LNCAP (cell line): ENCODE data around the gene SEBOX.

Source experiments
- TF ChIP-seq, protein P1 (sequence below): fragments of 450-650 bp; IDR thresholded peaks from 2 replicates; pipeline ENCODE4 v1.5.1; 2017; ENCODE audit warnings: mild to moderate bottlenecking

SEBOX gene

DNA sequence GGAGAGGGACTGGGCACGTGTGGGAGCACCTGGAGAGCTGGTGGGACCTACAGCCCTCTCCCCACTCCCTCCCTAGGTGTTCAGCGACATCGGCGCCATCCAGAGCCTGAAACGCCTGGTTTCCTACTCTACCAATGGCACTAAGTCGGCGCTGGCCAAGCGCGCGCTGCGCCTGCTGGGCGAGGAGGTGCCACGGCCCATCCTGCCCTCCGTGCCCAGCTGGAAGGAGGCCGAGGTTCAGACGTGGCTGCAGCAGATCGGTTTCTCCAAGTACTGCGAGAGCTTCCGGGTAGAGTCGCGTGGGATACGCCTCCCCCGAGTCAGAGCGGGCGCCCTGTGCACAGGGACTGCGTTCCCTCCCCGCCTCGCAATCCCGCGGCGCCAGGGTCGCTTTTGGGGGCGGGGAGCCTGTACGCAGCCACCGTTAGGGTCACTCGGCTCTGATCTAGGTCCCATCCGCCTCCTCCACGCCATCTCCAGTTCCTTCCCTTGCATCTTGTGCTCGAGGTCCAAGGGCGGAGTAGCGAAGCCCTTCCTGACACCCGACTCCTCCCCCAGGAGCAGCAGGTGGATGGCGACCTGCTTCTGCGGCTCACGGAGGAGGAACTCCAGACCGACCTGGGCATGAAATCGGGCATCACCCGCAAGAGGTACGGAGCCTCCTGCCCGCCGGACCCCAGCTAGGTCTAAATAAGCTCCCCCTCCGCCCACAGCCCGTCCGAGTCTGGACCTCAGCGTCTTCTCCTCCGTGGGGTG is 19.5 kb upstream of the SEBOX start:
- TF ChIP-seq, protein P1, sequence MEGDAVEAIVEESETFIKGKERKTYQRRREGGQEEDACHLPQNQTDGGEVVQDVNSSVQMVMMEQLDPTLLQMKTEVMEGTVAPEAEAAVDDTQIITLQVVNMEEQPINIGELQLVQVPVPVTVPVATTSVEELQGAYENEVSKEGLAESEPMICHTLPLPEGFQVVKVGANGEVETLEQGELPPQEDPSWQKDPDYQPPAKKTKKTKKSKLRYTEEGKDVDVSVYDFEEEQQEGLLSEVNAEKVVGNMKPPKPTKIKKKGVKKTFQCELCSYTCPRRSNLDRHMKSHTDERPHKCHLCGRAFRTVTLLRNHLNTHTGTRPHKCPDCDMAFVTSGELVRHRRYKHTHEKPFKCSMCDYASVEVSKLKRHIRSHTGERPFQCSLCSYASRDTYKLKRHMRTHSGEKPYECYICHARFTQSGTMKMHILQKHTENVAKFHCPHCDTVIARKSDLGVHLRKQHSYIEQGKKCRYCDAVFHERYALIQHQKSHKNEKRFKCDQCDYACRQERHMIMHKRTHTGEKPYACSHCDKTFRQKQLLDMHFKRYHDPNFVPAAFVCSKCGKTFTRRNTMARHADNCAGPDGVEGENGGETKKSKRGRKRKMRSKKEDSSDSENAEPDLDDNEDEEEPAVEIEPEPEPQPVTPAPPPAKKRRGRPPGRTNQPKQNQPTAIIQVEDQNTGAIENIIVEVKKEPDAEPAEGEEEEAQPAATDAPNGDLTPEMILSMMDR = no peak

DNA sequence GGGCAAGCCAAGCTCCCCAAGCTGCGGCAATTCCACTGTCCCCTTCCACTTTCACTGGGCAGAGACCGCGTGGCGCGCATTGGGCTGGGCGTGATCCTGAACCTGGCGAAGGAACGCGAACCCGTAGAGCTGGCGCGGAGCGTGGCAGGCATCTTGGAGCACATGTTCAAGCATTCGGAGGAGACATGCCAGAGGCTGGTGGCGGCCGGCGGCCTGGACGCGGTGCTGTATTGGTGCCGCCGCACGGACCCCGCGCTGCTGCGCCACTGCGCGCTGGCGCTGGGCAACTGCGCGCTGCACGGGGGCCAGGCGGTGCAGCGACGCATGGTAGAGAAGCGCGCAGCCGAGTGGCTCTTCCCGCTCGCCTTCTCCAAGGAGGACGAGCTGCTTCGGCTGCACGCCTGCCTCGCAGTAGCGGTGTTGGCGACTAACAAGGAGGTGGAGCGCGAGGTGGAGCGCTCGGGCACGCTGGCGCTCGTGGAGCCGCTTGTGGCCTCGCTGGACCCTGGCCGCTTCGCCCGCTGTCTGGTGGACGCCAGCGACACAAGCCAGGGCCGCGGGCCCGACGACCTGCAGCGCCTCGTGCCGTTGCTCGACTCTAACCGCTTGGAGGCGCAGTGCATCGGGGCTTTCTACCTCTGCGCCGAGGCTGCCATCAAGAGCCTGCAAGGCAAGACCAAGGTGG is 16.3 kb upstream of the SEBOX start:
- TF ChIP-seq, protein P1 = no peak

DNA sequence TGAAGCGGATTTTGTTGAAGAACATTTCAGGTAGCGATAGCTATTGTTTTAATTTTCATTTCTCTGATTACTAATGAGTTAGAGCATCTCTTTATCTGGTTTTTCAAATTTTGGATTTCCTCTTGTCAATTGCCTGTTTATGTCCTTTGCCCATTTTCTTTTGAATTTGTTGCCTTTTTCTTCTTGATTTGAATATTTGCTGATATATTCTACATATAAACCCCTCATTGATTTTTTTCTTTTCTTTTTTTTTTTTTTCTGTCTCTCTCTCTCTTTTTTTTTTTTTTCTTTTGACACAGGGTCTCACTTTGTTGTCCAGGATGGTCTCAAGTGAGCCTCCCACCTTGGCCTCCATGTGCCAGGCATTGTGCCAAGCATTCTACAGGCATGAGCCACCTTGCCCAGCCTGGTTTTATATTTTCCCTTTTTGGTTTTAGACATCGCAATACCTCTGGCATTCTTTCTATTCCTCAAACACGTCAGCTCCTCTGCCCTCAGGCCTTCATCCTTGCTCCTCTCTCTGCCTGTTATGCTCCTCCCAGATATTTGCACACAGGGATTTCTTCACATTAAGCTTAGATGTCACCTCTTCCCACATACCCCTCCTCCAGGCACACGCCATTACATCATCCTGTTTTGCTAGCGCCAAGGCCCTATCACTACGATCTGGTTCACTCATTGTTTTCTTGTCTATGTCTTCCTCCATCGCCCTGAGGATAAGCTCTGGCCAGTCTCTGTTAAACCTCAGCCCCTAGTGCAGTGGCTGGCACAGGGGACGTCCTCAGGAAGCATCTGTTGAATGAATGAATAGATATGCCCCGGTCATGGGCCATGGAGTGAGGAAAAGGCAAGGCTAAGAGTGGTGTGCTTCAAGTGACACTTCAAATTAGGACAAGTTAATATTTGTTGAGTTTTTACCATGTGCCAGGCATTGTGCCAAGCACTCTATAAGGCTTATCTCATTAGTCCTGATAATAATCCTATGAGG is 15.1 kb upstream of the SEBOX start:
- TF ChIP-seq, protein P1 = no peak

DNA sequence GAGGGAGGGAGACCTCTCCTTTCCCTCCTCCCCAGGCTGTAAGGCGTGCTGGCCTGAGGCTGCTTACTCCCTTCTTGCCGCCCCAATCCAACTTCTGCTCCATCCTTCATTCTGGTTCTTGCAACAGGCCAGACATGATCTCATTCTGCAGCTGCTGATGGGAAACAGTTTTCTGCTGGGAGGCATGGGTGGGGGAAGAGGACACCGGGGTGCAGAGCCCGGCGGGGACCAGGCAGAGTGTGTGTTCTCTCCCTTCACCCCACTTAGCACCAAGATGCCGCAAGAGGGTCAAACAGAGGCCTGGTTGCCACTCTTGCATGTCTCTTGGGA is 7.9 kb upstream of the SEBOX start:
- TF ChIP-seq, protein P1 = no peak

DNA sequence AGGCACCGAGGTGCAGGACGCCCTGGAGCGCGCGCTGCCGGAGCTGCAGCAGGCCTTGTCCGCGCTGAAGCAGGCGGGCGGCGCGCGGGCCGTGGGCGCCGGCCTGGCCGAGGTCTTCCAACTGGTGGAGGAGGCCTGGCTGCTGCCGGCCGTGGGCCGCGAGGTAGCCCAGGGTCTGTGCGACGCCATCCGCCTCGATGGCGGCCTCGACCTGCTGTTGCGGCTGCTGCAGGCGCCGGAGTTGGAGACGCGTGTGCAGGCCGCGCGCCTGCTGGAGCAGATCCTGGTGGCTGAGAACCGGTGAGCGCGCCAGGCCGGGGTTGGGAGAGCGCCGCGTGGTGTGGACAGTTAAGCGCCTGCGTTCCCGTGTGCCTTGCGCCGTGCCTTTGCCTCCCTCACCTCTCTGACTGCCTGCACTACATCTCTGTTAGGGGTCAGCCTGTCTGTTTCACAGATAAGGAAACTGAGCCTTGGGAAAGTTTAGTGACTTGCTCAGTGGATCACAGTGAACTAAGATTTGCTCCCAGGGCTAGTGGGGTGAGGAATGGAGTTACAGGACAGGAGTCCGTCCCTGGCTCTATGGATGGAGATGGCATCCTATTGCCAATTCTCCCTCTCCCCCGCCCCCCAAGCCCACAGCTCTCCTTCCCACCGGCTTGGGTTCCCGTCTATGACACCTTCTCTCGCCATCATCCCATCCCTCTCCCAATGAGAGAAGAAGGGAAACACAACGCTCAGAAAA is 7.4 kb upstream of the SEBOX start:
- TF ChIP-seq, protein P1 = no peak

DNA sequence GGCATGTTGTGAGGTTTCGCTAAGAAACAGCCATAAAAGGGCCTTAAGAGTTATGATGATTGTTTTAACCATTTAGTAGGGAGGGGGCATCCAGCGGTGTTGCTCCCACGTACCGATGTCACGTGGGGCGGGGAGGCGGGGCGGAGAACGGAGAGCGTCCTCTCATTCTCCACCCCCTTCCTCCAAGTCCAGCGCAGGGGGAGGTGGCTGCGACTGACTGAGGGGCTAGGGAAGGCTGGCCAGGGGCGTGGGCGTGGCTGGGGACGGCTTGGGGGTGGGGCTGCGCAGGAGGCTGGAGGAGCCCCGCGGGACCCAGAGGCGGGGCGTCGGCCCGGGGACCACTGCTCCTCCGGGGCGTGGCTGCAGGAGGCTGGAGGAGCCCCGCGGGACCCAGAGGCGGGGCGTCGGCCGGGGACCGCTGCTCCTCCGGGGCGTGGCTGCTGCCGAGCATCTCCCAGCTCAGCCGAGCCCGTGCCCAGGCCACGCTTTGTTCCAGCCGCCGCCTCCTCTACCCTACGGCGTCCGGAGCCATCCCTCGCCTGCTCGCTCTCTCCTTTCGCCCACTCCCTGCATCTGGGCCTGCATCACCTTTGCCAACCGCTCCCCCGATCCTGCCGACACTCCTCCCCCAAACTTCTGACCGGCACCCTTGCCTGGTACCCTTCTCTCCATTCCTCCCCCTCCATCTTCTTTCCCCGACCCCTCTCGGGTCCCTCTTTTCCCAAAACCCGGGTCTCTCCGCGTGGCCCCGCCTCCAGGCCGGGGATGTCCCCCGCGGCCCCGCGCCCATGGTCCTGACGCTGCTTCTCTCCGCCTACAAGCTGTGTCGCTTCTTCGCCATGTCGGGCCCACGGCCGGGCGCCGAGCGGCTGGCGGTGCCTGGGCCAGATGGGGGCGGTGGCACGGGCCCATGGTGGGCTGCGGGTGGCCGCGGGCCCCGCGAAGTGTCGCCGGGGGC is 6.5 kb upstream of the SEBOX start, which contains the start of gene SARM1:
Gene SARM1 (plus strand): TSS at position 450 of the 958 bp plus-strand sequence. CDS start 339 bp downstream, at position 789.
- TF ChIP-seq, protein P1 = no peak
